Activated naive CD4-positive, alpha-beta T cell treated with anti-CD3 and anti-CD28 coated beads for 36 hours (primary cell): ENCODE data around the gene PRORP. TPM values are rescaled to one million over a fixed set of nuclear protein-coding genes. Genes with fewer than 3 reads are reported as not detected.
"Not testable (repeated sequence)": the region's sequence is repeated elsewhere in the genome, so short reads cannot be mapped to it uniquely, and the experiment has no call there.

Experiments used
- CTCF ChIA-PET: fragments of 350-600 bp; sonication (Branson Sonifier 250); formaldehyde crosslinking; loops from one replicate; lab custom pipeline; 2021; ENCODE audit warnings: antibody characterized with exemption; lab: Charles Lee
- DNase-seq: peaks from one replicate; pipeline ENCODE4 v3.0.0-alpha.2; 2020
- H3K27ac Mint-ChIP-seq: one replicate; pipeline ENCODE4 v1.8.0; 2021; ENCODE audit warnings: mild to moderate bottlenecking, mixed read lengths
- H3K27me3 Mint-ChIP-seq: one replicate; pipeline ENCODE4 v1.8.0; 2021; ENCODE audit warnings: low read depth, mixed read lengths
- H3K36me3 Mint-ChIP-seq: one replicate; pipeline ENCODE4 v1.8.0; 2021; ENCODE audit warnings: low read depth, mixed read lengths
- H3K4me1 Mint-ChIP-seq: one replicate; pipeline ENCODE4 v1.8.0; 2021; ENCODE audit warnings: low read depth, mixed read lengths
- H3K4me3 Mint-ChIP-seq: one replicate; pipeline ENCODE4 v1.8.0; 2021; ENCODE audit warnings: mild to moderate bottlenecking, moderate library complexity, mixed read lengths
- H3K9me3 Mint-ChIP-seq: one replicate; pipeline ENCODE4 v1.8.0; 2021; ENCODE audit warnings: mixed read lengths
- intact Hi-C: fragments of 100-400 bp; cut with micrococcal nuclease; formaldehyde crosslinking; loops from one replicate; pipeline ENCODE4 v1.15.1; 2023
- total RNA-seq, 2 experiments: library from RNA; stranded (reverse); gene quantifications; one replicate each; pipeline ENCODE4 v1.2.3, GENCODE V29; 2021

PRORP gene
- total RNA-seq, 2 experiments from 2014 or later = 37.9 to 40.8 TPM

- Mint-ChIP-seq H3K9me3 (no peaks in the 10 kb centered on the region), H3K36me3 (peaks cover 8% of the 10 kb centered on the region), H3K4me1 (peaks cover 2% of the 10 kb centered on the region), H3K27ac (no peak overlapping the region), H3K27me3 (no peaks in the 10 kb centered on the region), H3K4me3 (no peak overlapping the region)
- no peak for DNase-seq
- CTCF ChIA-PET = interaction anchor here (0.7 to 7.9 kb wide), 2 partner anchors 271 to 411 kb away, joined by 3 to 66 read pairs; no protein-coding TSS in a partner anchor
- intact Hi-C loops = loop anchor here (5.0 kb wide), 1 partner anchor 543 kb away; no protein-coding TSS in a partner anchor
Measured at GRCh38 chr14:35144029-35144428, 21.7 kb downstream of the PRORP start.

DNA sequence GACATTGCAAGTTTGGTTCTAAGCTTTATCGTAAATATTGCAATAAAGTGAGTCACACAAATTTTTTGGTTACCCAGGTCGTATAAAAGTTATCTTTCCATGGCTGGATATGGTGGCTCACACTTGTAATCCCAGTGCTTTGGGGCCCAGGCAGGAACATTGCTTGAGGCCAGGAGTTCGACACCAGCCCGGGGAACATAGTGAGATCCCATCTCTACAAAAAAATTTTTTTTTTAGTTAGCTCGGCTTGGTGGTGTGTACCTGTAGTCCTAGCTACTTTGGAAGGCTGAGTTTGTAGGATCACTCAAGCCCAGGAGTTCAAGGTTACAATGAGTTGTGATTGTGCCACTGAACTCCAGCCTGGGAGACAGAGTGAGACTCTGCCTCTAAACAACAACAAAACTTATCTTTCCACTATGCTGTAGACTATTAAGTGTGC, 24.4 kb downstream of the PRORP start:
- no peaks in the 10 kb centered on the region for H3K9me3 Mint-ChIP-seq
- no peaks in the 10 kb centered on the region for H3K27me3 Mint-ChIP-seq
- H3K4me1 Mint-ChIP-seq = peaks cover 5% of the 10 kb centered on the region
- intact Hi-C loops = loop anchor here (1.0 kb wide), 1 partner anchor 11 kb away; no protein-coding TSS in a partner anchor
- DNase-seq = no peak
- H3K4me3 Mint-ChIP-seq = no peak overlapping the region
- H3K36me3 Mint-ChIP-seq = peaks cover 20% of the 10 kb centered on the region
- no peak overlapping the region for H3K27ac Mint-ChIP-seq
- CTCF ChIA-PET = interaction anchor here (7.9 kb wide), 1 partner anchor 268 kb away, joined by 66 read pairs; no protein-coding TSS in a partner anchor

GRCh38 chr14:35147186-35147585, 24.8 kb downstream of the PRORP start:
- CTCF ChIA-PET = no interaction called here
- H3K27ac Mint-ChIP-seq = no peak overlapping the region
- no peak for DNase-seq
- H3K4me3 Mint-ChIP-seq = no peak overlapping the region
- H3K36me3 Mint-ChIP-seq = peaks cover 22% of the 10 kb centered on the region
- intact Hi-C loops = no loop called here
- H3K4me1 Mint-ChIP-seq = peaks cover 7% of the 10 kb centered on the region
- H3K27me3 Mint-ChIP-seq = no peaks in the 10 kb centered on the region
- H3K9me3 Mint-ChIP-seq = no peaks in the 10 kb centered on the region

DNA sequence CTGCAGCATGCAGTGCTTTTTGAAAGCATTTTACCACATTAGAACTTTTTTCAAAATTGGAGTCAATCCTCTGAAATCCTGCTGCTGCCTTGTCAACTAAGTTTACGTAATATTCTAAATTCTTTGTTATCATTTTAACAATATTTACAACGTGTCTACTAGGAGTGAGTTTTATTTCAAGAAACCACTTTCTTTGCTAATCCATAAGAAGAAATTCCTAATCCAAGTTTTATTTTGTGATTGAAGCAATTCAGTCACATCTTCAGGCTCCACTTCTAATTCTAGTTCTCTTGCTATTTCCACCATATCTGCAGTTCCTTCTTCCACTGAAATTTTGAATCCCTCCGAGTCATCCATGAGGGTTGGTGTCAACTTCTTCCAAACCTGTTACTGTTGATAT, 25.4 kb downstream of the PRORP start:
- Mint-ChIP-seq H3K4me1 (peaks cover 7% of the 10 kb centered on the region), H3K36me3 (peaks cover 23% of the 10 kb centered on the region), H3K4me3 (no peak overlapping the region), H3K9me3 (no peaks in the 10 kb centered on the region), H3K27me3 (no peaks in the 10 kb centered on the region), H3K27ac (no peak overlapping the region)
- intact Hi-C loops = no loop called here
- CTCF ChIA-PET = interaction anchor here (1.0 kb wide), 1 partner anchor 11 kb away, joined by 3 read pairs; no protein-coding TSS in a partner anchor
- no peak for DNase-seq

DNA sequence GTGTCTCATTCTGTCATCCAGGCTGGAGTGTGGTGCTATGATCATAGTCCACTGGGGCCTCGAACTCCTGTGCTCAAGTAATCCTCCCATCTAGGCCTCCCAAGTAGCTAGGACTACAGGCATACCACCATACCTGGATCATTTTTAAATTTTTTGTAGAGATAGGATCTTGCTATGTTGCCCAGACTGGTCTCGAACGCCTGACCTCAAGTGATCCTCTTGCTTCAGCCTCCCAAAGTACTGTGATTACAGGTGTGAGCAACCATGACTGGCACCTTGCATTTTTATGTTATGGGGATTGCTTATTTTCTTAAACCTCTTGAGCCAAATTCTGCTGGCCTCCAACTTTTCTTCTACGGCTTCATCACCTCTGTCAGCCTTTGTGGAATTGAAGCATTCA, 26.9 kb downstream of the PRORP start:
- H3K27me3 Mint-ChIP-seq = no peaks in the 10 kb centered on the region
- no peak overlapping the region for H3K4me3 Mint-ChIP-seq
- H3K9me3 Mint-ChIP-seq = no peaks in the 10 kb centered on the region
- H3K36me3 Mint-ChIP-seq = peaks cover 30% of the 10 kb centered on the region
- no peak overlapping the region for H3K27ac Mint-ChIP-seq
- H3K4me1 Mint-ChIP-seq = peaks cover 10% of the 10 kb centered on the region
- CTCF ChIA-PET = interaction anchor here (0.6 to 1.6 kb wide), 2 partner anchors 8 to 186 kb away, joined by 4 to 5 read pairs; no protein-coding TSS in a partner anchor
- no peak for DNase-seq
- intact Hi-C loops = no loop called here

DNA sequence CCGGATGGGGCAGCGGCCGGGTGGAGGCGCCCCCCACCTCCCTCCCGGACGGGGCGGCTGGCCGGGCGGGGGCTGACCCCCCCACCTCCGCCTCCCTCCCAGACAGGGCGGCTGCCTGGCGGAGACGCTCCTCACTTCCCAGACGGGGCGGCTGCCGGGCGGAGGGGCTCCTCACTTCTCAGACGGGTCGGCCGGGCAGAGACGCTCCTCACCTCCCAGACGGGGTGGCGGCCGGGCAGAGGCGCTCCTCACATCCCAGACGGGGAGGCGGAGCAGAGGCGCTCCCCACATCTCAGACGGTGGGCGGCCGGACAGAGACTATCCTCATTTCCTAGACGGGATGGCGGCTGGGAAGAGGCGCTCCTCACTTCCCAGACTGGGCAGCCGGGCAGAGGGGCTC, 30.2 kb downstream of the PRORP start:
- H3K27ac Mint-ChIP-seq, intact Hi-C loops, H3K9me3 Mint-ChIP-seq, H3K27me3 Mint-ChIP-seq, H3K4me3 Mint-ChIP-seq, DNase-seq: not testable (repeated sequence)
- peaks cover 29% of the 10 kb centered on the region for H3K36me3 Mint-ChIP-seq
- peaks cover 29% of the 10 kb centered on the region for H3K4me1 Mint-ChIP-seq
- CTCF ChIA-PET = interaction anchor here (0.7 kb wide), 1 partner anchor 31 kb away, joined by 4 read pairs; the partner anchor contains the start of gene PPP2R3C

- no peaks in the 10 kb centered on the region for H3K9me3 Mint-ChIP-seq
- no peak for DNase-seq
- intact Hi-C loops = no loop called here
- peaks cover 29% of the 10 kb centered on the region for H3K36me3 Mint-ChIP-seq
- no peaks in the 10 kb centered on the region for H3K27me3 Mint-ChIP-seq
- no peak overlapping the region for H3K27ac Mint-ChIP-seq
- CTCF ChIA-PET = interaction anchor here (1.0 kb wide), 1 partner anchor 61 kb away, joined by 3 read pairs; no protein-coding TSS in a partner anchor
- no peak overlapping the region for H3K4me3 Mint-ChIP-seq
- peaks cover 30% of the 10 kb centered on the region for H3K4me1 Mint-ChIP-seq
Measured at GRCh38 chr14:35154016-35154415, 31.7 kb downstream of the PRORP start.

GRCh38 chr14:35155962-35156361, 33.6 kb downstream of the PRORP start:
- DNase-seq = no peak
- Mint-ChIP-seq H3K4me3 (peak overlapping the region; percentile 7), H3K4me1 (peaks cover 48% of the 10 kb centered on the region), H3K9me3 (no peaks in the 10 kb centered on the region), H3K27me3 (no peaks in the 10 kb centered on the region), H3K27ac (peak overlapping the region; percentile 48), H3K36me3 (peaks cover 26% of the 10 kb centered on the region)
- CTCF ChIA-PET = interaction anchor here (0.6 to 1.2 kb wide), 3 partner anchors 32 to 260 kb away, joined by 3 to 4 read pairs (median 3); no protein-coding TSS in a partner anchor
- intact Hi-C loops = no loop called here

DNA sequence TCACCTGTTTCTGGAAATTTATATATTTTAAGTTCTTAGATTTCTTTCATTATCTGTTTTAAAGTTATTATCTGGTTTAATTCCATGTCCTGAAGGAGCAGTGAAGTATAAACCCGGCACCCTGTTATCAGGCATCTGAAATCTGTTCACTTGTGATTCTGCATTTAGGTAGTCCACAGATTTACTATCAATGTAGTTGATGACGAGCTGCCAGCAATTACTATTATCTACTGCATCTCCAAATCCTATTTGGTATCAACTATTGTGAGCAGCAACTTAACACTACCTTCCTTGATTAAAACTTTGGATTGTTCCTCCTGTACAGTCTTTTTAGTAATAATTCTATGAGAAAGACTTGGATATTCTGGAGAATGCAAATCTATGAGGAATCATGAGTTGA, 36.1 kb downstream of the PRORP start:
- DNase-seq = no peak
- H3K27ac Mint-ChIP-seq = no peak overlapping the region
- peaks cover 14% of the 10 kb centered on the region for H3K36me3 Mint-ChIP-seq
- CTCF ChIA-PET = interaction anchor here (1.2 kb wide), 1 partner anchor 10 kb away, joined by 3 read pairs; no protein-coding TSS in a partner anchor
- peaks cover 59% of the 10 kb centered on the region for H3K4me1 Mint-ChIP-seq
- H3K27me3 Mint-ChIP-seq = no peaks in the 10 kb centered on the region
- intact Hi-C loops = no loop called here
- no peak overlapping the region for H3K4me3 Mint-ChIP-seq
- no peaks in the 10 kb centered on the region for H3K9me3 Mint-ChIP-seq

DNA sequence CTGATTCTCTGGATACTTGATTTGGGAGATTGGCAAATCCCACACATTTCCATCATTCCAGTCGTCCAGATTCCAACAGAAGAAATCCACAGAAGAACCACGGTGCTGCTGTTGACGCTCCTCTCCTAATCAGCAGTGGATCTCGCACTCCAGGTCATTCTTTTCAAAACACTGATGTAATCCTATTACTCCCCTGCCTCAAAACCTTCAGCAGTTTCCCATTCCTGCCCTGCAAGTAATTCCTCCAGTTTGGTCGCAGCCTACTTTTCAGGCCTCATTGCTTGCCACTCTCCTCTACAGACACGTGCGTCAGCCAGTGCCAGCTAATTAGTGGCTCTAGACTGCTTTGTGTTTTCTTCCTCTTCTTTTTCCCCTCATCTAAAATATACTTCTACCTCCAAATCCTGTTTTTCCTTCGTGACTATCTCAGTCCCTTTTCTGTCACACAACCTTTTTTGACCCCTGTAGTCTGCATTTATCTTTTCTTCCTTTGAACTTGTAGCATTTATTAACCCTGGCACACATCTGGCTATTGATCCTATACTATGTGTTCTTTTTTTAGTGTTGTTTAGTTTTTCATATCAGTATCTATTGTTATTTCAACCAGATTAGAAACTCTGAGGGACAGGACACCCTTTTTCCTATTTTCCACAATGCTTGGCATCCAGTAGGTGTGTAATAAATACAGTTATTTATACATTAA, 36.8 kb downstream of the PRORP start:
- Mint-ChIP-seq H3K9me3 (no peaks in the 10 kb centered on the region), H3K4me3 (no peak overlapping the region), H3K36me3 (peaks cover 16% of the 10 kb centered on the region), H3K4me1 (peaks cover 59% of the 10 kb centered on the region), H3K27ac (no peak overlapping the region), H3K27me3 (no peaks in the 10 kb centered on the region)
- DNase-seq = no peak
- CTCF ChIA-PET = interaction anchor here (0.6 to 1.2 kb wide), 3 partner anchors 11 to 538 kb away, joined by 3 read pairs; no protein-coding TSS in a partner anchor
- intact Hi-C loops = no loop called here

DNA sequence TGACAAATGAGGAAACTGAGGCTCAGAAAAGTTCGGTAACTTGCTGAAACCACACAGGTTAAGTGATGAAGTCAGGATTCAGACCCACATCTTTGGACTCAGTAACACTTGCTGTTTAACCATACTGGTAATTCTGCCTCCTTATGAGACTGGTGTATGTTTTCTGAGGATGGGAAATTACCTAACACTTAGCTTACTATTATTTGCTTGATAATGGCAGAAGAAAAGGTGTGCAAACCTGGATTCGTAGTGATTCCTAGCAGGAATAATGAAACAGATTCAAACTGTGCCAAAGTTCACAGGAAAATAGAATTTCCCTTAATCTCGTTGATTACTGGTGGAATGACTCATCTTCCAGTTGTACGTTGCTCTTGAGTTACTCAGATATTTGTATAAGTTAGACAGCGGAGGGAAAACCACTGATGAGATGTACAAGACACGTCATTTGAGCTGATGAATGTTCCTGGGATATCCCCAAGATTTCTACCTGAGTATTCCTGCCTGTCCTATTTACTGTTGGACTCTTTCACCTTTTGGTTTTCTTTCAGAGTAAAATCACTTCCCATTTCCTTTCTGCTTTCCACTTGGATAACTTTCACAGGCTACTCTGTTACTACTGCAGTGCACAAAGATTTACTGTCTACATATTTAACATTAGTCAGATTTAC, 37.5 kb downstream of the PRORP start:
- peaks cover 52% of the 10 kb centered on the region for H3K4me1 Mint-ChIP-seq
- intact Hi-C loops = loop anchor here (1.0 to 5.0 kb wide), 5 partner anchors 37 to 527 kb away; partner anchors contain the start of genes NFKBIA, PRORP and PSMA6
- no peaks in the 10 kb centered on the region for H3K27me3 Mint-ChIP-seq
- no peak overlapping the region for H3K4me3 Mint-ChIP-seq
- H3K9me3 Mint-ChIP-seq = no peaks in the 10 kb centered on the region
- DNase-seq = no peak
- CTCF ChIA-PET = interaction anchor here (0.6 to 0.9 kb wide), 2 partner anchors 71 to 537 kb away, joined by 3 read pairs; no protein-coding TSS in a partner anchor
- H3K36me3 Mint-ChIP-seq = peaks cover 18% of the 10 kb centered on the region
- peak overlapping the region; percentile 32 for H3K27ac Mint-ChIP-seq

- Mint-ChIP-seq H3K4me1 (peaks cover 43% of the 10 kb centered on the region), H3K27ac (no peak overlapping the region), H3K9me3 (no peaks in the 10 kb centered on the region), H3K4me3 (no peak overlapping the region), H3K36me3 (peaks cover 19% of the 10 kb centered on the region), H3K27me3 (no peaks in the 10 kb centered on the region)
- CTCF ChIA-PET = interaction anchor here (0.8 kb wide), 1 partner anchor 259 kb away, joined by 3 read pairs; no protein-coding TSS in a partner anchor
- intact Hi-C loops = loop anchor here (2.0 to 5.0 kb wide), 4 partner anchors 38 to 526 kb away; partner anchors contain the start of genes PRORP and PSMA6
- DNase-seq = peak; percentile 63
Measured at GRCh38 chr14:35161231-35161630, 38.9 kb downstream of the PRORP start.
